Measurements from ENCODE around the gene PUDP.
"Not testable (repeated sequence)": the region's sequence is repeated elsewhere in the genome, so short reads cannot be mapped to it uniquely, and the experiment has no call there.

The PUDP gene

GRCh38 chrX:7109049-7109531 is 38.9 kb downstream of the PUDP start:
- no peak for DNase-seq (ENCODE audit: low spot score)

GRCh38 chrX:7108030-7108429 is 39.9 kb downstream of the PUDP start:
- DNase-seq (ENCODE audit: low spot score) = no peak

- no peak for DNase-seq (ENCODE audit: low spot score)
Observed at GRCh38 chrX:7106649-7107048, 41.3 kb downstream of the PUDP start.

- DNase-seq (ENCODE audit: low spot score) = no peak
Observed at GRCh38 chrX:7102119-7102518, 45.8 kb downstream of the PUDP start.

GRCh38 chrX:7100022-7100421 is 47.9 kb downstream of the PUDP start:
- no peak for DNase-seq (ENCODE audit: low spot score)

- not testable (repeated sequence) for DNase-seq (ENCODE audit: low spot score)
Observed at GRCh38 chrX:7095657-7096056, 52.3 kb downstream of the PUDP start.

- DNase-seq (ENCODE audit: low spot score) = no peak
Observed at GRCh38 chrX:7093305-7093704, 54.6 kb downstream of the PUDP start.

- no peak for DNase-seq (ENCODE audit: low spot score)
Observed at GRCh38 chrX:7092543-7092942, 55.4 kb downstream of the PUDP start.

GRCh38 chrX:7091923-7092322 is 56.0 kb downstream of the PUDP start:
- no peak for DNase-seq (ENCODE audit: low spot score)

GRCh38 chrX:7090641-7091040 is 57.3 kb downstream of the PUDP start:
- no peak for DNase-seq (ENCODE audit: low spot score)

- peak; percentile 30 for DNase-seq (ENCODE audit: low spot score)
Observed at GRCh38 chrX:7088968-7089615, 58.9 kb downstream of the PUDP start.

GRCh38 chrX:7086384-7086783 is 61.6 kb downstream of the PUDP start:
- DNase-seq (ENCODE audit: low spot score) = no peak

GRCh38 chrX:7085879-7086278 is 62.1 kb downstream of the PUDP start:
- DNase-seq (ENCODE audit: low spot score) = no peak

- no peak for DNase-seq (ENCODE audit: low spot score)
Observed at GRCh38 chrX:7084841-7085240, 63.1 kb downstream of the PUDP start.

GRCh38 chrX:7083468-7084396 is 64.2 kb downstream of the PUDP start:
- peak; percentile 95 for DNase-seq (ENCODE audit: low spot score)

GRCh38 chrX:7083021-7083420 is 64.9 kb downstream of the PUDP start:
- no peak for DNase-seq (ENCODE audit: low spot score)

GRCh38 chrX:7082556-7082955 is 65.4 kb downstream of the PUDP start:
- no peak for DNase-seq (ENCODE audit: low spot score)

GRCh38 chrX:7077241-7078230 is 70.4 kb downstream of the PUDP start:
- DNase-seq (ENCODE audit: low spot score) = no peak

- no peak for DNase-seq (ENCODE audit: low spot score)
Observed at GRCh38 chrX:7076245-7076661, 71.7 kb downstream of the PUDP start.

- no peak for DNase-seq (ENCODE audit: low spot score)
Observed at GRCh38 chrX:7074908-7075204, 73.1 kb downstream of the PUDP start.

GRCh38 chrX:7074148-7074907 is 73.6 kb downstream of the PUDP start:
- no peak for DNase-seq (ENCODE audit: low spot score)

Measured in activated CD4-positive, alpha-beta T cell treated with anti-CD3 and anti-CD28 coated beads, Interleukin-2, Interleukin-4, amounts not matched to agents 100 ng/mL and 50 ng/mL, durations not matched to agents 16 hours and 8 hours (primary cell).